AML-193 (cell line): Measurements from ENCODE around the gene TMEM200A.

Experiments used
- DNase-seq, 2 experiments: peaks; one replicate each; lab custom pipeline; 2025; lab: John Stamatoyannopoulos, UW

The TMEM200A gene

GRCh38 chr6:130489514-130489913 is 123.7 kb downstream of the TMEM200A start:
- DNase-seq = no peak
